A549 (cell line): ENCODE data around the gene SALL3. TPM values are rescaled to one million over a fixed set of nuclear protein-coding genes. Genes with fewer than 3 reads are reported as not detected.

Source experiments
- ATAC-seq, 2 experiments: fragments of 200-7000 bp in 1 of 2; fragments of >200 bp in 1 of 2; cut with Nextera tagmentation in 1 of 2; cut with Tn5 transposase in 1 of 2; 3 replicates each; pipeline versions ENCODE4 v1.8.0 to v1.9.1; 2018 to 2020; ENCODE audit warnings: mild to moderate bottlenecking in 1 of 2, moderate library complexity in 1 of 2
- CTCF ChIA-PET: fragments of 300-600 bp; sonication (Branson Sonifier 250); formaldehyde crosslinking; extraction: SDS; loops from one replicate; lab custom pipeline; 2021; ENCODE audit warnings: antibody characterized with exemption, inconsistent platforms; lab: Yijun Ruan, JAX
- POLR2A ChIA-PET: fragments of 350-600 bp; formaldehyde crosslinking; extraction: SDS; loops from one replicate; lab custom pipeline; 2021; ENCODE audit warnings: antibody characterized with exemption, inconsistent platforms; lab: Yijun Ruan, JAX
- DNase-seq, 2 experiments: peaks; one replicate each; pipeline versions ENCODE4 v3.0.0 to v3.0.0-alpha.2; 2011 to 2016; ENCODE audit warnings: low read depth in 1 of 2, low spot score in 1 of 2
- FAIRE-seq: peaks from 2 replicates; lab custom pipeline; 2011; peaks lifted over from hg19 to GRCh38; lab: Jason Lieb, UNC
- H3K27ac ChIP-seq, 2 experiments: fragments of >200 bp; sonication (Bioruptor Twin); formaldehyde crosslinking; 3 replicates each; pipeline ENCODE4 v1.5.1; 2016 to 2017
- H3K4me1 ChIP-seq: fragments of >200 bp; sonication (Bioruptor Twin); formaldehyde crosslinking; 3 replicates; pipeline ENCODE4 v1.6.1; 2016
- H3K4me2 ChIP-seq: fragments of >200 bp; sonication (Bioruptor Twin); formaldehyde crosslinking; 3 replicates; pipeline ENCODE4 v1.6.1; 2016
- H3K4me3 ChIP-seq: fragments of >200 bp; sonication (Bioruptor Twin); formaldehyde crosslinking; 3 replicates; pipeline ENCODE4 v1.5.1; 2016
- H3K9me3 ChIP-seq: fragments of >200 bp; sonication (Bioruptor Twin); formaldehyde crosslinking; 3 replicates; pipeline ENCODE4 v1.6.1; 2016
- BCL3 ChIP-seq: fragments of >200 bp; sonication (Bioruptor Twin); formaldehyde crosslinking; IDR thresholded peaks from 3 replicates; pipeline ENCODE4 v1.6.1; 2016
- CHD2 ChIP-seq: fragments of 150-350 bp; IDR thresholded peaks from 2 replicates; pipeline ENCODE4 v1.6.1; 2014; ENCODE audit warnings: low read length; ENCODE audit not compliant: partially characterized antibody
- CHD4 ChIP-seq: fragments of 200-600 bp; sonication (generic); IDR thresholded peaks from 2 replicates; pipeline ENCODE4 v1.6.1; 2016; ENCODE audit warnings: antibody characterized with exemption, mild to moderate bottlenecking, borderline replicate concordance
- E2F6 ChIP-seq: IDR thresholded peaks from 2 replicates; pipeline ENCODE4 v1.6.1; 2012; ENCODE audit warnings: low read depth, borderline replicate concordance
- ELK1 ChIP-seq: fragments of 150-350 bp; IDR thresholded peaks from 2 replicates; pipeline ENCODE4 v1.6.1; 2014; ENCODE audit warnings: low read depth, mild to moderate bottlenecking, low read length
- ESRRA ChIP-seq: fragments of 150-350 bp; IDR thresholded peaks from 2 replicates; pipeline ENCODE4 v1.6.1; 2014; ENCODE audit warnings: mild to moderate bottlenecking, low read length, borderline replicate concordance
- FOSB ChIP-seq: fragments of 250-450 bp; sonication (Bioruptor Pico); IDR thresholded peaks from 2 replicates; pipeline ENCODE4 v1.5.0; 2020; ENCODE audit warnings: mild to moderate bottlenecking, moderate library complexity
- FOSL2 ChIP-seq, 2 experiments: fragments of 450-650 bp in 1 of 2; fragments of >200 bp in 1 of 2; sonication (Bioruptor Twin) in 1 of 2; formaldehyde crosslinking; IDR thresholded peaks; 2 replicates each; pipeline versions ENCODE4 v1.5.0 to v1.6.1; 2016 to 2020; ENCODE audit warnings: mild to moderate bottlenecking in 1 of 2, moderate library complexity in 1 of 2
- GATA3 ChIP-seq: IDR thresholded peaks from 2 replicates; pipeline ENCODE4 v1.6.1; 2012; ENCODE audit warnings: borderline replicate concordance
- HDAC2 ChIP-seq: fragments of 200-600 bp; sonication (generic); IDR thresholded peaks from 2 replicates; pipeline ENCODE4 v1.6.1; 2016
- HES2 ChIP-seq: fragments of >200 bp; sonication (Bioruptor Twin); formaldehyde crosslinking; IDR thresholded peaks from 2 replicates; pipeline ENCODE4 v1.6.1; 2016
- HOXB5 ChIP-seq: fragments of 250-450 bp; sonication (Bioruptor Pico); IDR thresholded peaks from 2 replicates; pipeline ENCODE4 v1.5.0; 2020; ENCODE audit warnings: mild to moderate bottlenecking, moderate library complexity
- JUNB ChIP-seq: fragments of >200 bp; sonication (Bioruptor Twin); formaldehyde crosslinking; IDR thresholded peaks from 2 replicates; pipeline ENCODE4 v1.6.1; 2016
- KDM1A ChIP-seq: fragments of 200-600 bp; sonication (generic); IDR thresholded peaks from 2 replicates; pipeline ENCODE4 v1.6.1; 2016; ENCODE audit warnings: low read depth, mild to moderate bottlenecking
- KDM5A ChIP-seq: fragments of 200-600 bp; sonication (generic); IDR thresholded peaks from 2 replicates; pipeline ENCODE4 v1.6.1; 2016; ENCODE audit warnings: antibody characterized with exemption, mild to moderate bottlenecking
- MAFK ChIP-seq: fragments of 450-650 bp; IDR thresholded peaks from 2 replicates; pipeline ENCODE4 v1.6.1; 2014; ENCODE audit not compliant: partially characterized antibody
- NPAS2 ChIP-seq: fragments of 250-450 bp; sonication (Bioruptor Pico); IDR thresholded peaks from 2 replicates; pipeline ENCODE4 v1.8.0; 2022; ENCODE audit warnings: mild to moderate bottlenecking, moderate library complexity, borderline replicate concordance
- NR3C1 ChIP-seq: fragments of >200 bp; sonication (Bioruptor Twin); formaldehyde crosslinking; IDR thresholded peaks from 3 replicates; pipeline ENCODE4 v1.6.1; 2017
- POLR2A ChIP-seq: IDR thresholded peaks from 2 replicates; pipeline ENCODE4 v1.6.1; 2012; ENCODE audit warnings: mild to moderate bottlenecking, low read length
- POLR2AphosphoS2 ChIP-seq: conservative IDR thresholded peaks from 2 replicates; pipeline ENCODE4 v1.6.1; 2012; ENCODE audit warnings: low read length, improper control_type of control experiment, inconsistent platforms
- RAD21 ChIP-seq, 2 experiments: fragments of >200 bp in 1 of 2; sonication (Bioruptor Twin) in 1 of 2; formaldehyde crosslinking in 1 of 2; IDR thresholded peaks in 1 of 2; conservative IDR thresholded peaks in 1 of 2; 2 replicates in 1 of 2; 3 replicates in 1 of 2; pipeline ENCODE4 v1.6.1; 2012 to 2018; ENCODE audit warnings: inconsistent platforms in 1 of 2
- RNF2 ChIP-seq: fragments of 200-600 bp; sonication (generic); IDR thresholded peaks from 2 replicates; pipeline ENCODE4 v1.6.1; 2016; ENCODE audit warnings: low read depth, mild to moderate bottlenecking, antibody characterized with exemption, moderate library complexity, borderline replicate concordance
- TFCP2L1 ChIP-seq: fragments of 250-450 bp; sonication (Bioruptor Pico); IDR thresholded peaks from 2 replicates; pipeline ENCODE4 v1.5.0; 2021; ENCODE audit warnings: mild to moderate bottlenecking
- ZSCAN20 ChIP-seq: fragments of 250-450 bp; sonication (Bioruptor Pico); IDR thresholded peaks from 2 replicates; pipeline ENCODE4 v1.8.0; 2022; ENCODE audit warnings: mild to moderate bottlenecking, moderate library complexity
- WGBS: methylation state at CpG from one replicate; pipeline ENCODE4 v1.1.6; 2017; ENCODE audit errors: missing lambda C conversion rate; 5-methylcytosine and 5-hydroxymethylcytosine counted together
- polyA plus RNA-seq, 4 experiments: library from polyadenylated mRNA; depleted of rRNA in 3 of 4; stranded (reverse); fragments of >200 nt; fragmentation: RNase III in 1 of 4; extraction: RNeasy Plus Mini Kit Qiagen cat#74134 plus additional on column Dnase treatment in 1 of 4; gene quantifications; 2 replicates in 3 of 4; 3 replicates in 1 of 4; pipeline ENCODE4 v1.2.3, GENCODE V29; 2011 to 2017

SALL3 gene
- polyA plus RNA-seq, 2 of the 4 experiments (the other 2 are of a cell fraction) = not detected

GRCh38 chr18:78936251-78937005 lies 43.2 kb upstream of the SALL3 start:
- TF ChIP-seq TFCP2L1 (CRISPR knock-in tag) = no peak
- no peak for TF ChIP-seq FOSL2 (IDR thresholded peaks at IDR 0.05)
- no peak for TF ChIP-seq FOSL2 (CRISPR knock-in tag; IDR thresholded peaks at IDR 0.05)
- TF ChIP-seq POLR2A = no peak
- TF ChIP-seq CHD2 = no peak
- no peak for TF ChIP-seq RAD21 (conservative IDR thresholded peaks at IDR 0.05 in 1 of 2, IDR thresholded peaks at IDR 0.05 in 1 of 2)
- TF ChIP-seq JUNB = no peak
- TF ChIP-seq ZSCAN20 (CRISPR knock-in tag) = no peak
- no peak for TF ChIP-seq NPAS2 (CRISPR knock-in tag)
- no peak for TF ChIP-seq NR3C1
- TF ChIP-seq ELK1 = no peak
- TF ChIP-seq POLR2AphosphoS2 = no peak
- TF ChIP-seq, all 56 proteins: peak for 0
- no peak for FAIRE-seq
- Histone ChIP-seq H3K4me1 (no peaks in the 10 kb centered on the region), H3K27ac (no peak overlapping the region), H3K4me2 (no peak overlapping the region), H3K4me3 (no peak overlapping the region), H3K9me3 (no peaks in the 10 kb centered on the region)
- no peak for ATAC-seq
- 45% methylated on average over 18 of the region's 28 CpGs for WGBS
- POLR2A ChIA-PET = no interaction called here
- DNase-seq = no peak
- CTCF ChIA-PET = no interaction called here

GRCh38 chr18:78937166-78937565 lies 42.5 kb upstream of the SALL3 start:
- DNase-seq = no peak
- Histone ChIP-seq H3K4me2 (no peak overlapping the region), H3K27ac (no peak overlapping the region), H3K4me1 (no peaks in the 10 kb centered on the region), H3K9me3 (no peaks in the 10 kb centered on the region), H3K4me3 (no peak overlapping the region)
- CTCF ChIA-PET = no interaction called here
- FAIRE-seq = no peak
- POLR2A ChIA-PET = no interaction called here
- no peak for ATAC-seq
- TF ChIP-seq KDM1A (no peak), CHD4 (no peak), ELK1 (no peak), HDAC2 (no peak), HES2 (no peak), BCL3 (no peak), RNF2 (no peak), E2F6 (no peak), FOSB (CRISPR knock-in tag) (no peak), MAFK (no peak), ESRRA (no peak), KDM5A (no peak), POLR2AphosphoS2 (no peak), HOXB5 (no peak), GATA3 (no peak)
- WGBS = 63% methylated on average over 4 of the region's 4 CpGs
